H1 (cell line): Measurements from ENCODE around the gene PALD1. TPM values are rescaled to one million over a fixed set of nuclear protein-coding genes. Genes with fewer than 3 reads are reported as not detected.
A peak's percentile ranks its signal among the peaks of the same experiment; 100 is the strongest.

ENCODE experiments used
- CTCF ChIA-PET: fragments of 300-600 bp; sonication (Branson Sonifier 250); formaldehyde crosslinking; loops from one replicate; lab custom pipeline; 2021; ENCODE audit not compliant: partially characterized antibody; lab: Charles Lee
- POLR2A ChIA-PET: fragments of 300-600 bp; sonication (Branson Sonifier 250); formaldehyde crosslinking; loops from one replicate; lab custom pipeline; 2021; ENCODE audit warnings: inconsistent platforms; ENCODE audit not compliant: partially characterized antibody; lab: Charles Lee
- DNase-seq, 2 experiments: peaks; one replicate each; pipeline versions ENCODE4 v3.0.0 to v3.0.0-alpha.2; 2010 to 2022; ENCODE audit warnings: low spot score in 2 of 2, low read depth in 1 of 2, mixed read lengths in 1 of 2
- FAIRE-seq: peaks from 2 replicates; lab custom pipeline; 2011; peaks lifted over from hg19 to GRCh38; lab: Jason Lieb, UNC
- H2AFZ ChIP-seq: 2 replicates; pipeline ENCODE4 v1.8.1; 2012; ENCODE audit warnings: low read length, inconsistent platforms
- H2AK5ac ChIP-seq: 2 replicates; pipeline ENCODE4 v1.6.1; 2013; ENCODE audit warnings: low read depth, low read length
- H2BK120ac ChIP-seq: replicated peaks from 2 replicates; pipeline ENCODE3; 2013; ENCODE audit warnings: low read depth, low read length, inconsistent platforms
- H2BK12ac ChIP-seq: 2 replicates; pipeline ENCODE4 v1.6.1; 2013; ENCODE audit warnings: low read depth, low read length
- H2BK15ac ChIP-seq: 2 replicates; pipeline ENCODE4 v1.6.1; 2013; ENCODE audit warnings: low read length
- H2BK20ac ChIP-seq: 2 replicates; pipeline ENCODE4 v1.6.1; 2013; ENCODE audit warnings: low read length
- H2BK5ac ChIP-seq: 2 replicates; pipeline ENCODE4 v1.6.1; 2013; ENCODE audit warnings: low read depth, low read length
- H3K14ac ChIP-seq: 2 replicates; pipeline ENCODE4 v1.6.1; 2013; ENCODE audit warnings: inconsistent platforms; ENCODE audit not compliant: insufficient read length
- H3K18ac ChIP-seq: 2 replicates; pipeline ENCODE4 v1.6.1; 2013; ENCODE audit warnings: low read length; ENCODE audit errors: extremely low read depth
- H3K23ac ChIP-seq: 2 replicates; pipeline ENCODE4 v1.6.1; 2013; ENCODE audit warnings: inconsistent platforms; ENCODE audit not compliant: insufficient read length
- H3K23me2 ChIP-seq: 2 replicates; pipeline ENCODE4 v1.6.1; 2013; ENCODE audit warnings: low read depth, low read length
- H3K27ac ChIP-seq: 2 replicates; pipeline ENCODE4 v1.6.1; 2011; ENCODE audit warnings: low read depth, low read length, inconsistent platforms
- H3K27me3 ChIP-seq, 4 experiments: replicated peaks in 1 of 4; 1 replicate in 1 of 4; 2 replicates in 3 of 4; pipeline versions ENCODE4 v1.6.1 to v1.8.1; 2011 to 2013; ENCODE audit warnings: low read length in 3 of 4, mild to moderate bottlenecking in 3 of 4, inconsistent platforms in 2 of 4, mixed read lengths in 2 of 4, moderate library complexity in 1 of 4; ENCODE audit not compliant: control insufficient read depth in 3 of 4, insufficient read depth in 3 of 4; ENCODE audit errors: extremely low read depth in 1 of 4
- H3K36me3 ChIP-seq, 4 experiments: 2 replicates each; pipeline versions ENCODE4 v1.6.1 to v1.8.1; 2011 to 2013; ENCODE audit warnings: mild to moderate bottlenecking in 4 of 4, low read length in 3 of 4, moderate library complexity in 2 of 4, control low read depth in 1 of 4, inconsistent platforms in 1 of 4; ENCODE audit not compliant: insufficient read depth in 4 of 4, control insufficient read depth in 2 of 4
- H3K4ac ChIP-seq: replicated peaks from 2 replicates; pipeline ENCODE3; 2013; ENCODE audit warnings: low read length, low read depth, mixed read lengths, inconsistent platforms; ENCODE audit not compliant: insufficient read length
- H3K4me1 ChIP-seq, 4 experiments: replicated peaks in 1 of 4; 1 replicate in 1 of 4; 2 replicates in 3 of 4; pipeline versions ENCODE4 v1.6.1 to v1.8.1; 2011 to 2013; ENCODE audit warnings: low read length in 3 of 4, inconsistent platforms in 2 of 4, mixed read lengths in 1 of 4; ENCODE audit not compliant: insufficient read depth in 4 of 4, control insufficient read depth in 3 of 4
- H3K4me2 ChIP-seq, 2 experiments: 2 replicates each; pipeline versions ENCODE4 v1.6.1 to v1.8.1; 2011 to 2013; ENCODE audit warnings: low read depth in 2 of 2, low read length in 2 of 2, control low read depth in 1 of 2, inconsistent platforms in 1 of 2, mild to moderate bottlenecking in 1 of 2; ENCODE audit not compliant: insufficient read depth in 1 of 2
- H3K4me3 ChIP-seq, 4 experiments: fragments of 200-600, 300-600 bp in 1 of 4; sonication (generic), shearing (Covaris generic), sonication (Bioruptor Twin) in 1 of 4; 2 replicates each; pipeline versions ENCODE4 v1.5.1 to v1.8.1; 2011 to 2016; ENCODE audit warnings: low read length in 4 of 4, low read depth in 3 of 4, control low read depth in 2 of 4, inconsistent platforms in 2 of 4, mild to moderate bottlenecking in 2 of 4, mixed read lengths in 1 of 4, moderate library complexity in 1 of 4; ENCODE audit not compliant: insufficient read depth in 2 of 4; ENCODE audit errors: extremely low read depth in 1 of 4
- H3K56ac ChIP-seq: replicated peaks from 2 replicates; pipeline ENCODE3; 2013; ENCODE audit warnings: low read depth, mild to moderate bottlenecking, mixed read lengths, low read length, inconsistent platforms; ENCODE audit not compliant: insufficient read length
- H3K79me1 ChIP-seq: 2 replicates; pipeline ENCODE4 v1.6.1; 2013; ENCODE audit warnings: low read depth, low read length, control low read depth
- H3K79me2 ChIP-seq, 2 experiments: 2 replicates each; pipeline versions ENCODE4 v1.6.1 to v1.8.1; 2012 to 2013; ENCODE audit warnings: low read length in 2 of 2, mild to moderate bottlenecking in 2 of 2, inconsistent platforms in 1 of 2; ENCODE audit not compliant: insufficient read depth in 2 of 2, control insufficient read depth in 1 of 2
- H3K9ac ChIP-seq, 4 experiments: replicated peaks in 1 of 4; 1 replicate in 1 of 4; 2 replicates in 3 of 4; pipeline versions ENCODE4 v1.6.1 to v1.8.1; 2011 to 2013; ENCODE audit warnings: low read depth in 3 of 4, low read length in 3 of 4, control low read depth in 2 of 4, mild to moderate bottlenecking in 2 of 4, moderate library complexity in 2 of 4, inconsistent platforms in 1 of 4; ENCODE audit errors: extremely low read depth in 1 of 4
- H3K9me3 ChIP-seq, 2 experiments: 2 replicates each; pipeline versions ENCODE4 v1.6.1 to v1.8.1; 2012 to 2013; ENCODE audit warnings: mild to moderate bottlenecking in 2 of 2, moderate library complexity in 2 of 2, control low read depth in 1 of 2, inconsistent platforms in 1 of 2, low read depth in 1 of 2, low read length in 1 of 2, mixed read lengths in 1 of 2; ENCODE audit not compliant: insufficient read depth in 2 of 2
- H4K20me1 ChIP-seq, 2 experiments: replicated peaks in 1 of 2; 2 replicates each; pipeline versions ENCODE3 to v1.8.1; 2011 to 2013; ENCODE audit warnings: inconsistent platforms in 2 of 2, low read length in 2 of 2, mild to moderate bottlenecking in 1 of 2; ENCODE audit not compliant: insufficient read depth in 2 of 2, control insufficient read depth in 1 of 2
- H4K5ac ChIP-seq: 2 replicates; pipeline ENCODE4 v1.6.1; 2013; ENCODE audit warnings: low read length, low read depth, mixed read lengths, inconsistent platforms; ENCODE audit not compliant: insufficient read length
- H4K8ac ChIP-seq: 2 replicates; pipeline ENCODE4 v1.8.0; 2013; ENCODE audit warnings: mild to moderate bottlenecking, moderate library complexity, low read length, inconsistent platforms; ENCODE audit not compliant: insufficient read depth; ENCODE audit errors: extremely low read depth
- H4K91ac ChIP-seq: replicated peaks from 2 replicates; pipeline ENCODE3; 2013; ENCODE audit warnings: low read length, mixed read lengths, inconsistent platforms; ENCODE audit not compliant: insufficient read length
- ATF2 ChIP-seq: IDR thresholded peaks from 2 replicates; pipeline ENCODE4 v1.6.1; 2012; ENCODE audit warnings: low read length, inconsistent platforms
- CTCF ChIP-seq, 3 experiments: IDR thresholded peaks; 1 replicate in 2 of 3; 2 replicates in 1 of 3; pipeline versions ENCODE4 v1.5.1 to v1.6.1; 2011; ENCODE audit warnings: low read length in 3 of 3, mild to moderate bottlenecking in 3 of 3, inconsistent platforms in 2 of 3, low read depth in 1 of 3, moderate library complexity in 1 of 3; ENCODE audit not compliant: insufficient read depth in 1 of 3; ENCODE audit errors: control extremely low read depth in 1 of 3
- MAX ChIP-seq: IDR thresholded peaks from 2 replicates; pipeline ENCODE4 v1.6.1; 2012; ENCODE audit warnings: inconsistent platforms
- POU5F1 ChIP-seq: IDR thresholded peaks from 2 replicates; pipeline ENCODE4 v1.6.1; 2011; ENCODE audit warnings: low read depth, mild to moderate bottlenecking, low read length, moderate library complexity
- RXRA ChIP-seq: IDR thresholded peaks from 2 replicates; pipeline ENCODE4 v1.6.1; 2011; ENCODE audit warnings: low read depth, mild to moderate bottlenecking, low read length, moderate library complexity; ENCODE audit not compliant: insufficient read depth
- SP1 ChIP-seq: IDR thresholded peaks from 2 replicates; pipeline ENCODE4 v1.6.1; 2011; ENCODE audit warnings: low read depth, low read length
- WGBS, 2 experiments: shearing (Covaris generic) in 1 of 2; methylation state at CpG; one replicate each; pipeline versions ENCODE4 v1.1.6 to v1.1.7; 2013 to 2015; ENCODE audit warnings: low lambda C conversion rate in 2 of 2, mixed read lengths in 2 of 2, inconsistent platforms in 1 of 2, low coverage in 1 of 2, missing lambda C conversion rate in 1 of 2; ENCODE audit not compliant: insufficient replicate concordance in 2 of 2, insufficient coverage in 1 of 2, insufficient read length in 1 of 2; ENCODE audit errors: extremely low coverage in 1 of 2, missing lambda C conversion rate in 1 of 2; 5-methylcytosine and 5-hydroxymethylcytosine counted together
- polyA plus RNA-seq, 7 experiments: library from polyadenylated mRNA; depleted of rRNA in 3 of 7; stranded (reverse) in 5 of 7; unstranded in 2 of 7; fragments of >200 nt in 5 of 7; fragments of 200-250 nt in 2 of 7; gene quantifications; 1 replicate in 5 of 7; 2 replicates in 1 of 7; 4 replicates in 1 of 7; pipeline versions ENCODE4 v1.2.1 to v1.2.3, GENCODE V29; 2011 to 2013; ENCODE audit warnings: missing spikeins in 2 of 7, mixed read lengths in 2 of 7
- total RNA-seq: library from RNA; stranded (reverse); fragmentation: NEBNext Ultra II Directional; extraction: Animal tissue kit (Norgen Biotek cat#: 25700); gene quantifications from 2 replicates; pipeline ENCODE4 v1.2.1, GENCODE V29; 2021

The PALD1 gene
- total and polyA plus RNA-seq, 2 of the 8 experiments (the other 6 are each of a cell fraction or from before 2014, with no cell fraction given) = 13.3 to 32.8 TPM

- H4K20me1 ChIP-seq = no peaks in the 10 kb centered on the region
- no peaks in the 10 kb centered on the region for H3K9me3 ChIP-seq
- no peak overlapping the region for H3K9ac ChIP-seq
- H3K79me2 ChIP-seq = no peaks in the 10 kb centered on the region
- peak overlapping the region; percentile 90; the same call in 1 of the 2 replicates for H2BK20ac ChIP-seq
- no peak overlapping the region for H3K27ac ChIP-seq
- H2BK12ac ChIP-seq = peak overlapping the region; percentile 94
- peaks cover 21 to 49% (median 48%) of the 10 kb centered on the region in 4 experiments for H3K27me3 ChIP-seq
- peak overlapping the region; percentile 81; the same call in 1 of the 2 replicates for H2BK15ac ChIP-seq
- ChIA-PET POLR2A (interaction anchor here (1.1 to 2.1 kb wide), 5 partner anchors 18 to 55 kb away, joined by 3 to 5 read pairs (median 4); no protein-coding TSS in a partner anchor), CTCF (interaction anchor here (0.5 to 43.0 kb wide), 28 partner anchors 10 to 343 kb away, joined by 3 to 908 read pairs (median 8); partner anchors contain the start of genes EIF4EBP2 and LRRC20)
- H2BK120ac ChIP-seq = no peak overlapping the region
- peaks cover 12% of the 10 kb centered on the region; the same call in 1 of the 2 replicates for H3K23me2 ChIP-seq
- H3K18ac ChIP-seq = peak overlapping the region; percentile 36; the same call in 1 of the 2 replicates
- 0 out of 2 replicates have a peak overlapping the region, but pooled peaks have one; percentile 78 for H2AK5ac ChIP-seq
- 70% methylated on average over 27 of the region's 29 CpGs; no CpG with 5 or more reads in 1 of the 2 experiments for WGBS, 2 experiments
- H3K4ac ChIP-seq = peak overlapping the region; percentile 33
- peak overlapping the region; percentile 96 for H4K91ac ChIP-seq
- DNase-seq (no peak), FAIRE-seq (no peak)
- peaks cover 10 to 39% (median 23%) of the 10 kb centered on the region in 4 experiments for H3K4me1 ChIP-seq
- H3K36me3 ChIP-seq = no peaks in the 10 kb centered on the region; a peak in 1 of 8 replicates
- H3K23ac ChIP-seq = no peak overlapping the region
- peak overlapping the region; percentile 57 to 81; a peak in 2 of 4 replicates for H3K4me2 ChIP-seq
- no peak overlapping the region for H3K14ac ChIP-seq
- no peaks in the 10 kb centered on the region for H3K79me1 ChIP-seq
- no peak overlapping the region for H3K56ac ChIP-seq
- H4K5ac ChIP-seq = no peak overlapping the region
- peak overlapping the region; percentile 79; the same call in 1 of the 2 replicates for H2BK5ac ChIP-seq
- H2AFZ ChIP-seq = no peak overlapping the region
- H3K4me3 ChIP-seq = 0 out of 8 replicates have a peak overlapping the region, but pooled peaks of 1 of the 4 experiments have one; percentile 2
- H4K8ac ChIP-seq = no peak overlapping the region
- TF ChIP-seq SP1 (no peak), ATF2 (no peak), RXRA (no peak), CTCF (IDR thresholded peaks at IDR 0.05; ENCODE audit: control extremely low read depth in 1 of 3, insufficient read depth in 1 of 3, low read depth in 1 of 3, low read length in 3 of 3) (no peak), POU5F1 (no peak), MAX (no peak)
Measured at GRCh38 chr10:70459774-70460490, 18.6 kb upstream of the PALD1 start.
